GM12873 (cell line): ENCODE results near the gene GRK5.

Experiments used
- TF ChIP-seq, protein P1 (sequence below): IDR thresholded peaks from 2 replicates; pipeline ENCODE4 v1.5.1; 2012; ENCODE audit warnings: low read depth, mild to moderate bottlenecking, moderate library complexity, low read length, control low read depth; ENCODE audit not compliant: insufficient read depth; ENCODE audit errors: missing control alignments

Gene GRK5

DNA sequence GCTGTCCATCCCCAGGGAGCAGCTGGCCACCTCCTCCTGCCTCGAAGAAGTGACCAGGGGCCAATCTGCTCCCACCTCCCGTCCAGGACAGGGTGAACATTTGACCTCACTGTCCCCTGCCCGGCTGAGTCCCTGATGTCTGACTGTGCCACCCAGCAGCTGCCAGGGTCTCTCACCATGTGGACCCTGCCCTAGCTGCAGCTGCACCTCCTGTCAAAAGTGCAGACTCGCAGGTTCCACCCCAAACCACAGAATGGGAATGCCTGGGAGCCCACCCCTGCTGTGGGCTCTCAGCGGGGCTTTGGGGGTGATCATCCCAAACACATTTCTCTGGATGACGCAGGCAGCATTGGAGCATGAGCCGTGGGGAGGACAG lies 249.1 kb downstream of the GRK5 start:
- TF ChIP-seq, protein P1, sequence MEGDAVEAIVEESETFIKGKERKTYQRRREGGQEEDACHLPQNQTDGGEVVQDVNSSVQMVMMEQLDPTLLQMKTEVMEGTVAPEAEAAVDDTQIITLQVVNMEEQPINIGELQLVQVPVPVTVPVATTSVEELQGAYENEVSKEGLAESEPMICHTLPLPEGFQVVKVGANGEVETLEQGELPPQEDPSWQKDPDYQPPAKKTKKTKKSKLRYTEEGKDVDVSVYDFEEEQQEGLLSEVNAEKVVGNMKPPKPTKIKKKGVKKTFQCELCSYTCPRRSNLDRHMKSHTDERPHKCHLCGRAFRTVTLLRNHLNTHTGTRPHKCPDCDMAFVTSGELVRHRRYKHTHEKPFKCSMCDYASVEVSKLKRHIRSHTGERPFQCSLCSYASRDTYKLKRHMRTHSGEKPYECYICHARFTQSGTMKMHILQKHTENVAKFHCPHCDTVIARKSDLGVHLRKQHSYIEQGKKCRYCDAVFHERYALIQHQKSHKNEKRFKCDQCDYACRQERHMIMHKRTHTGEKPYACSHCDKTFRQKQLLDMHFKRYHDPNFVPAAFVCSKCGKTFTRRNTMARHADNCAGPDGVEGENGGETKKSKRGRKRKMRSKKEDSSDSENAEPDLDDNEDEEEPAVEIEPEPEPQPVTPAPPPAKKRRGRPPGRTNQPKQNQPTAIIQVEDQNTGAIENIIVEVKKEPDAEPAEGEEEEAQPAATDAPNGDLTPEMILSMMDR, result no peak

DNA sequence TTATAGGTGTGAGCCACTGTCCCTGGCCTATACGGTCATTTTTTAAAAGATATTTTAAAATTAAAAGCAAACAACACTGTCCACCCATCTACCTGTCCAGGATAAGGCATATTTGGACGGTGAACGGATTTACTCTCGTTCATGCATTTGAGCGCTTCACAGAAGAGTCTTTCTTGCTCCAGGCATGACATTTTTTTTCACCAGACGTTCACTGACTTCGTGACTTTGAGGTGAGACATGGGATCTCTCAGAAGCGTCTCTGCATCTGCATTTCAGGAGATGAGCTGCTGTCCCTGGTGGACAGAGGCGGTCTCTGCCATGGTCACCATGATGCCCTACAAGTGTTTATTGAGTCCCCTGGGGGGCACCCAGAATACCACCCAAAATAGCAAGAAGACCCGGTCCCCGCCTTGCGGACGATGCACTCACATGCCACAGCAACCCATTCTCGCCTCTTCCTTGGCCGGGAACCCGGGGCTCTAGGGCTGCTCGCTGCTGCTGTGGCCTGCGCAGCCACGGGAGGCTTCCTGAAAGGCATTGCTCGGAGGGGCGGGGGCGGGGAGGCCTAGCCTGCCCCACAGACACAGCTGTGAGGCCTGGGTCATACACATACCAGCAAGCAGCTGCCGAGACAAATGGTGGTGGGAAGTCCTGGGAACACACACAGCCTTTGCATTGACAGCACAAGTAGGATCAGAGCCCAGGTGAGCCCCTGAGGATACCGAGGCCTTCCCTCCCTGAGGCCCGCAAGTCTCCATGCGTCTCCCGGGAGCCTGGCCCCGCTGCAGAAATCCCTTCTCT lies 250.8 kb downstream of the GRK5 start:
- TF ChIP-seq, protein P1, result no peak

DNA sequence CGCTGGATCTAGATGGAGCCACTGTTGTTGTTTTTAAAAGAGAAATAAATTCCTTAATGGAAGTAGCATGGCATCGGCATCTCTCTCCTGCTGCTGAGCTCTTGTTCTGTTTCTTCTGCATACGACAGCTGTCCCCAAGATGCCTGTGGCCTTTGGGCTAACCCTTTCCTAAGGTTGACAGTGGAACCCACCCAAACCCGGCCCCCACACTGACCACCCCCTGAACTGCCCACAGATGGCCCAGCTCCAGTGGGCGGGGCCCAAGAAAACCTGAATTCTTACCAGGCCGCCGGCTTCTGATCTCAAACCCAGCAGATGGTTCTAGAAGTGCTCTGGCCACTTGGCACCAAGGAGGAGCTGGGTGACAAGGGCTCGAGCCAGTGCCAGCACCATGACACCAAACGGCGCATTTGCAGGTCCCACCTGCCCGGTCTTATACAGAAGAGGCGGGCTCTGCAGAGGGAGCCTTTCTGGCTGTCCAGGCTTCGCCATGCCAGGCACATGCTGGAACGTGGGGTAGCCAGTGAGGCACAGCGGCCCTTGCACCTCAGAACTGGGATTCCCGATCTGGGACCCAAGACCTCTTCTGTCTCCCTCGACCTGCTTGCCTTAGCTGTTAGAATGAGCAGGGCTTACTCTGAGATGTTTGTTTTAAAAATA lies 252.4 kb downstream of the GRK5 start:
- TF ChIP-seq, protein P1, result no peak

DNA sequence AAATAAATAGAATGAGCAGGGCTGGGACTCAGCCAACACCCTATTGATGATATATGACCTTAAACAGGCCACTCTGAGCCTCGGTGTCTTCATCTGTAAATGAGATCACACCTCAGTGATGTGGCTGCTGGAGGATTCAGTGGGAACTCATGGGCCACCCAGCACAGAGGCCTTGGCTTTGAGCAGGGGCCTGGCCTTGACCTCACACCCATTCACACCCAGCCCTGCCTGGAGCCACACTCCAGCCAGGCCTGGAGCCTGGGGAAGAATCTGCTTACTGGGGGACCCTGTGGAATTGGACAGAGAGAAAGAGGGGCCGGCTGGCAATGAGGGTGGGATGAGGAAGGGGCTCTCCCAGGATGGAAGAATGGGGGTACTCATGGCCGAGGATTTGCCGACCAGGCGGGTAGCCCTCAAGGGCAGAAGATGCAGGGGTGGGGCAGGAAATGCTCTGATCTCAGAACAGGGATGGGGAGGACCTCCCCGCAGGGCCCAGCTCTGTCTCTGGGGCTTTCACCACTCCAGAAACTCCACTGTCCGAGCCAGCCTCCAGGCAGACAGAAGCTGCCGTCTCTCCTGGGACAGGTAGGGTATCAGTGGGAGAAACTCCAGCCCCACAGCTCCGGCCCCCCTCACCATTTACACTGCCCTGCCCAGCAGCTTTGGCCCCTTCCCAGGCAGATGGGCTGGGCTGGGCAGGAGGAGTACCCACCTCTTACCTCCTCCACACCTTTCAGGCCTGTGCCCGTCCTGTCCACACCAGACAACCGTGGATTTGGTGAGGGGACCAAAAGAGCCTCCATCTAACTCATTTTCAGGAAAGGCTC lies 253.2 kb downstream of the GRK5 start:
- TF ChIP-seq, protein P1, result no peak

DNA sequence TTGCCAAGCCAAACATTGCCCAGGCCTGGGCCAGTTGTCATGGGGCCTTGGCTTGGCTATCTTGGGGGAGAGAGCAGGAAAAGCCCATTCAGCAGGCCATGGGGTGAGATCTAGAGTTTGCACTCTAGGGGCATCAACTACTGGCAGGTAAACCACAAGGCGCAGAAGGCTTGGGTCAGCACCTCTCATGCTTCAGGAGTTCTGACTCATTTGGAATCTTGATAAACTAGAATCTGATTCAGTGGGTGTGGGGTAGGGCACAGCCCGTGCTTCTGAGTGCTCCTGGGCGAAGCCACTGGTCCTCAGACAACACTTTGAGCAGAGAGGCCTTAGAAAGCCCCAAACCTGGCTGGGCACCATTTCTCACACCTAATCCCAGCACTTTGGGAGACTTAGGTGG lies 254.0 kb downstream of the GRK5 start:
- TF ChIP-seq, protein P1, result no peak

DNA sequence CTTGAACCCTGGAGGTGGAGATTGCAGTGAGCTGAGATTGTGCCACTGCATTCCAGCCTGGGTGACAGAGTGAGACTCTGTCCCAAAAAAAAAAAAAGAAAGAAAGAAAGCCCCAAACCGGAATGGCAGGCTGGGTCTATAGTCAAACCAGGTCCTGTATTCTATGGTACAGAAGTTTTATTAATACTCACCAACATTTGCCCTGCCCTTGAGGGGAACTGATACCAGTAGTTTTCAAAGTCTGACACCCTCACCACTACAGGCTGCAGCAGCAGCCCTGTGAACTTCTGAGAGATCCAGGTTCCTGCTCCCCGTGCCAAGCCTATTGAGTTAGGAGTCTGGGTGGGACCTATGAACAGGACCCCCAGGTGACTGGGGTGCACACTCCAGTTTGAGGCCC lies 254.6 kb downstream of the GRK5 start:
- TF ChIP-seq, protein P1, result no peak

DNA sequence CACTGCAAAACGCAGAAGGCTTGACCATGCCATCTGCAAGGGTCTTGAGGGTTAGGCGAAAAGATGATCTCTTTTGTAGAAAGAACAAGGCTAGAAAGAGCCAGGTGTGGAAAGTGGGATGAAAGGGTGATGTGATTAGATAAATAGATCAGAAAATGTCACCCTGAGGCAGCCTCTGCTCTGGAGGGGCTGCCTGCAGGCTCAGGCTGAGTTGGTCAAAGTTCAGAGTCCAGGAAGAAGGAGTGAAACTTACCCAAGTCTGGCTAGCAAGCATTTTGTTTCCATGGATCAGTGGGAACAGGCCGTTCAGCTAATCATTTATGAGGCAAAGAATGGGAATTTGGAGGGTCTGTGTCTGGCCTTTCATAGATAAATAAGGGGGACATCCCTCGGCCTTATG lies 255.4 kb downstream of the GRK5 start:
- TF ChIP-seq, protein P1, result no peak
